Parathyroid adenoma (tissue), 2 donors: ENCODE results near the gene FRAS1.

Experiments
- H2AFZ ChIP-seq: fragments of 300-600 bp; sonication (generic); one replicate; pipeline ENCODE4 v1.7.0; 2017; ENCODE audit warnings: antibody characterized with exemption, mild to moderate bottlenecking
- H3K27ac ChIP-seq: fragments of 300-600 bp; sonication (generic); one replicate; pipeline ENCODE4 v1.7.0; 2017
- H3K27me3 ChIP-seq: fragments of 300-600 bp; sonication (generic); one replicate; pipeline ENCODE4 v1.7.0; 2017; ENCODE audit warnings: low read length; ENCODE audit not compliant: control insufficient read depth, insufficient read depth
- H3K36me3 ChIP-seq: fragments of 300-600 bp; sonication (generic); one replicate; pipeline ENCODE4 v1.7.0; 2017; ENCODE audit warnings: low read length; ENCODE audit not compliant: control insufficient read depth, insufficient read depth
- H3K4me1 ChIP-seq: fragments of 300-600 bp; sonication (generic); one replicate; pipeline ENCODE4 v1.7.0; 2017; ENCODE audit warnings: control low read depth
- H3K4me2 ChIP-seq: fragments of 300-600 bp; sonication (generic); one replicate; pipeline ENCODE4 v1.7.0; 2017; ENCODE audit warnings: low read length
- H3K4me3 ChIP-seq: fragments of 300-600 bp; sonication (generic); one replicate; pipeline ENCODE4 v1.7.0; 2017; ENCODE audit warnings: low read depth, low read length
- H3K79me2 ChIP-seq: fragments of 300-600 bp; sonication (generic); one replicate; pipeline ENCODE4 v1.7.0; 2017; ENCODE audit warnings: control low read depth
- H3K9ac ChIP-seq: fragments of 300-600 bp; sonication (generic); one replicate; pipeline ENCODE4 v1.7.0; 2017; ENCODE audit warnings: mild to moderate bottlenecking
- H3K9me3 ChIP-seq: fragments of 300-600 bp; sonication (generic); one replicate; pipeline ENCODE4 v1.7.0; 2017; ENCODE audit warnings: low read length; ENCODE audit not compliant: control insufficient read depth
- TF ChIP-seq, protein P1 (sequence below): fragments of 300-600 bp; sonication (generic); IDR thresholded peaks from one replicate; pipeline ENCODE4 v1.7.0; 2017; ENCODE audit warnings: antibody characterized with exemption, mild to moderate bottlenecking
- donor health status: primary hyperparathyroidism.

The FRAS1 gene

DNA sequence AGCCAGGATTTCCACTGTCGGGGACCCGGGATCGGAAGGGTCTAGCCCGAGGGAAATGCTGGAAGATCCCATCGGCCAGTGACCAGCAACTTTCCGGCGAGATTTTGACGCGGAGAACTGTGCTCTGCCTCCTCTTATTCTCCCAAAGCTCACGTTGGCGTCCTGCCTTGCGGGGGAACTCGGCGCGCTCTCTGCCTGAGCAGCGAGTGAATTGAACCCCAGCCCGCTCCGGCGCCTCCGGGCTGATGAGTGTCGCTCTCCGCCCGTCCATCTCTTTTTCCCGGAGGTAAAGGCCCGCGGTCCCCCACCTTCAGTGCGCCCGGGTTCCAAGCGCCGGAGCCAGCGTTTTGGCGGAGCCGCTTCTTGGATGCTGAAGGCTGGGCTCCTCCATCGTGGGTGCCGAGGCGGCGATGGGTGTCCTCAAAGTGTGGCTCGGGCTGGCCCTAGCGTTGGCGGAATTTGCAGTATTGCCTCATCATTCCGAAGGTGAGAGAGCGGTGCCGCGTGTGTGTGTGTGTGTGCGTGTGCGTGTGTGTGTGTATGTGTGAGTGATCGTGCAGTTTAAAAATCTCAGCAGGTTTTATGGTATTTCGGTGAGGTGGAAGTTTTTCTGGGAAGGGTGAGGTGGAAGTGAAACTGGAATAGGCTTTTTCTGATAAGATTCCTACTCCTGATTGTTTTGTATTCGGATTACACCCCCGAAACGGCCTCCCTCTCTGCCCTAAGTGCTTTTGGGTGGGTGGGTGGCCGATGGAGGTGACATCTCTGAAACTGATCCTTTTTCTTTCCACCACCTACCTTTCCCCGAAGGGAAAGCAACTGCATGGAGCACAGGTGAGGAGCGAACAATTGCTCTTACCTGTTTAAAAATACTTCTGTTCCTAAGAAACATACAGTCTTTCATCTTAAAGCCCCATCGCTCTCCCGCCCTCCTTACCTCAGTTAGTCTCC lies 752 bp downstream of the FRAS1 start:
- TF ChIP-seq, protein P1, sequence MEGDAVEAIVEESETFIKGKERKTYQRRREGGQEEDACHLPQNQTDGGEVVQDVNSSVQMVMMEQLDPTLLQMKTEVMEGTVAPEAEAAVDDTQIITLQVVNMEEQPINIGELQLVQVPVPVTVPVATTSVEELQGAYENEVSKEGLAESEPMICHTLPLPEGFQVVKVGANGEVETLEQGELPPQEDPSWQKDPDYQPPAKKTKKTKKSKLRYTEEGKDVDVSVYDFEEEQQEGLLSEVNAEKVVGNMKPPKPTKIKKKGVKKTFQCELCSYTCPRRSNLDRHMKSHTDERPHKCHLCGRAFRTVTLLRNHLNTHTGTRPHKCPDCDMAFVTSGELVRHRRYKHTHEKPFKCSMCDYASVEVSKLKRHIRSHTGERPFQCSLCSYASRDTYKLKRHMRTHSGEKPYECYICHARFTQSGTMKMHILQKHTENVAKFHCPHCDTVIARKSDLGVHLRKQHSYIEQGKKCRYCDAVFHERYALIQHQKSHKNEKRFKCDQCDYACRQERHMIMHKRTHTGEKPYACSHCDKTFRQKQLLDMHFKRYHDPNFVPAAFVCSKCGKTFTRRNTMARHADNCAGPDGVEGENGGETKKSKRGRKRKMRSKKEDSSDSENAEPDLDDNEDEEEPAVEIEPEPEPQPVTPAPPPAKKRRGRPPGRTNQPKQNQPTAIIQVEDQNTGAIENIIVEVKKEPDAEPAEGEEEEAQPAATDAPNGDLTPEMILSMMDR: no peak
- peak overlapping the region; percentile 61 for H3K27ac ChIP-seq
- peak overlapping the region; percentile 81 for H2AFZ ChIP-seq
- H3K9me3 ChIP-seq: no peaks in the 10 kb centered on the region
- H3K4me2 ChIP-seq: peak overlapping the region; percentile 98
- H3K36me3 ChIP-seq: no peaks in the 10 kb centered on the region
- H3K27me3 ChIP-seq: no peaks in the 10 kb centered on the region
- H3K4me1 ChIP-seq: no peaks in the 10 kb centered on the region
- H3K9ac ChIP-seq: no peak overlapping the region
- peak overlapping the region; percentile 80 for H3K4me3 ChIP-seq
- H3K79me2 ChIP-seq: no peaks in the 10 kb centered on the region

DNA sequence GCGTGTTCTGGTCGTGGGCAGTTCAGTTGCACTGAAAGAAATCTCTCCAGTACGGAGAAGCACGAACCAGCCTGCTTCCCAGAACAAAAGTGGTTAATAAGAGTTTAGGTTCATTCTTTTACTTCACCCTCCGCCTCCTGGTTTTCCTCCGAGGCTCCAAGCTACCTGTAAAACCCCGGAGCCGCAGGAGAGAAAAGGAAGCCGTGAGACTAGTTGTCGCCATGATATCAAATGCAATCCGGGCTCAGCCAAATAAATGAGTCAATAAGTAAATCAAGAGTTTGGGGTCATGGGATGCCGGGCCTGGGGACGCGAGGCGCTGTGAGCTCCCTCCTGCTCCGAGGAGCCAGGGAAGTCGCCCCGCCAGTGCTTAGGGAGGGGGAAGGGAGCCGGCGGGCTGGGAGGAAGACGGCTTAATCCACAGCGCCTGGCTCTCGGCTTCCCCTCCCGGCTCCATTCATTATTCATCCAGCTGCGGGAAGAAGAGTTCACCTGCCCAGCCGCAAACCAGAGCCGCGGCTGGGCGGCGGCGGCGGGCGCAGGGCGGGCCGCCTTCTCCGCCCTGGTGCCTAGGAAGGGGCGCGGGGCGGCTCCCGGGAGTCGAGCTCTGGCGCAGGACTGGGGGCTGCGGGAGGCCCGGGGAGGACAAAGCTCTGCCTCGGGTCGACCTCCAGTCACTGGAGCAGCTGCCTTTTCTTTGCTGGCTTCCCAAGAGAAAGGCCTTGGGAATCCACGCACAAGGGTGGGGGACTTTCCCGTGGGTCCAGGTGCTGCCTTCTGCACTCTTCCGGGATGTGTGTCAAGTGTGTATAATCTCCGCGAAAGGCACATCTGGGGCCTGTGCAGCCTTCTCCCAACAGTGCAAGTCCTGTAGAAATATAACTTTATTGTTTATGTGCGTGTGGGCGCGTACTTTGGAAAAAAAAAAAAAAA lies 1.7 kb downstream of the FRAS1 start:
- Histone ChIP-seq H3K36me3 (no peaks in the 10 kb centered on the region), H3K4me1 (no peaks in the 10 kb centered on the region), H2AFZ (peak overlapping the region; percentile 81), H3K4me3 (peak overlapping the region; percentile 80), H3K79me2 (no peaks in the 10 kb centered on the region), H3K9ac (peak overlapping the region; percentile 53), H3K27me3 (no peaks in the 10 kb centered on the region), H3K27ac (peak overlapping the region; percentile 56), H3K4me2 (peak overlapping the region; percentile 98), H3K9me3 (no peaks in the 10 kb centered on the region)
- TF ChIP-seq, protein P1: no peak

- Histone ChIP-seq H3K9ac (no peak overlapping the region), H3K36me3 (no peaks in the 10 kb centered on the region), H3K4me2 (peak overlapping the region; percentile 98), H3K79me2 (no peaks in the 10 kb centered on the region), H3K27ac (peak overlapping the region; percentile 56), H3K9me3 (no peaks in the 10 kb centered on the region), H3K27me3 (no peaks in the 10 kb centered on the region), H3K4me1 (no peaks in the 10 kb centered on the region), H2AFZ (peak overlapping the region; percentile 81), H3K4me3 (peak overlapping the region; percentile 80)
- TF ChIP-seq, protein P1: peak; percentile 55
These were observed 2.4 kb downstream of the FRAS1 start for GRCh38 chr4:78059524-78059889.

DNA sequence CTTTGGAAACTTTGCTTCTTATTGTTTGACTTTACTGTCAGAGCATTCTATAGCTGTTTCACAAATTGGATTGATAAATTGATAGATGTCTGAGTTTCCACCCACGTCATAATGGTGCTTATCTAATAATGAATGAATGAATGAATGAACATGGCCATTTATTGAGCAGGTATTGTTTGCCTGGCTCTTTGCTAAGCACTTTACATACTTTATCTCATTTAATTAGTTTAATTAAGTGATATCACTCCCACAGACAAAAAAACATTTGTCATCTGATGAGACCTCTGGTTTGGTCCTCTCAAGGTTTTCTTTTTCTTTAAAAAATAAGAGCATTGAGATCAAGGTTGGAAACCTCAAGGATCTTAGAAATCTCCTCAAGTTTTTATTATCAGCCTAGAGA lies 2.8 kb downstream of the FRAS1 start:
- Histone ChIP-seq H3K9me3 (no peaks in the 10 kb centered on the region), H3K4me1 (no peaks in the 10 kb centered on the region), H2AFZ (no peak overlapping the region), H3K36me3 (no peaks in the 10 kb centered on the region), H3K4me3 (no peak overlapping the region), H3K27ac (no peak overlapping the region), H3K9ac (no peak overlapping the region), H3K4me2 (no peak overlapping the region), H3K27me3 (no peaks in the 10 kb centered on the region), H3K79me2 (no peaks in the 10 kb centered on the region)
- TF ChIP-seq, protein P1: no peak
